Astrocyte of the cerebellum (primary cell): ENCODE results near the gene OSGEP.
"Not testable (repeated sequence)": the region's sequence is repeated elsewhere in the genome, so short reads cannot be mapped to it uniquely, and the experiment has no call there.

Source experiments
- DNase-seq: peaks from one replicate; pipeline ENCODE4 v3.0.0-alpha.2; 2011; ENCODE audit warnings: low read depth
- H3K4me3 ChIP-seq: 2 replicates; pipeline ENCODE4 v1.5.1; 2011; ENCODE audit warnings: mild to moderate bottlenecking, low read depth, low read length, moderate library complexity
- CTCF ChIP-seq: IDR thresholded peaks from 2 replicates; pipeline ENCODE4 v1.5.1; 2012; ENCODE audit warnings: low read length, low read depth, moderate library complexity, mild to moderate bottlenecking; ENCODE audit errors: missing control alignments
- in situ Hi-C: cut with HindIII; loops from 2 replicates; pipeline ENCODE4 v1.10.0; 2017; ENCODE audit warnings: low sequenced_read_pairs

Gene OSGEP

GRCh38 chr14:20446889-20447288 lies 7.7 kb downstream of the OSGEP start:
- H3K4me3 ChIP-seq = no peak overlapping the region
- no peak for TF ChIP-seq CTCF
- no peak for DNase-seq
- in situ Hi-C loops = no loop called here

- in situ Hi-C loops, H3K4me3 ChIP-seq, DNase-seq: not testable (repeated sequence)
Measured at GRCh38 chr14:20443650-20444049, 11.0 kb downstream of the OSGEP start.

GRCh38 chr14:20441461-20441860 lies 13.2 kb downstream of the OSGEP start:
- in situ Hi-C loops = no loop called here
- no peak overlapping the region for H3K4me3 ChIP-seq
- TF ChIP-seq CTCF = no peak
- DNase-seq = no peak

- no peak overlapping the region for H3K4me3 ChIP-seq
- no peak for DNase-seq
- no peak for TF ChIP-seq CTCF
- in situ Hi-C loops = no loop called here
Measured at GRCh38 chr14:20440882-20441281, 13.7 kb downstream of the OSGEP start.

GRCh38 chr14:20440465-20440864 lies 14.1 kb downstream of the OSGEP start:
- in situ Hi-C loops = no loop called here
- no peak overlapping the region for H3K4me3 ChIP-seq

GRCh38 chr14:20438664-20439063 lies 15.9 kb downstream of the OSGEP start:
- in situ Hi-C loops = no loop called here
- TF ChIP-seq CTCF = no peak
- H3K4me3 ChIP-seq = no peak overlapping the region
- no peak for DNase-seq

More at GRCh38 chr14:20440465-20440864, 14.1 kb downstream of the OSGEP start:
- DNase-seq = no peak
- no peak for TF ChIP-seq CTCF

GRCh38 chr14:20436363-20436755 lies 18.3 kb downstream of the OSGEP start:
- TF ChIP-seq CTCF = no peak
- in situ Hi-C loops = no loop called here
- DNase-seq = peak; percentile 63
- H3K4me3 ChIP-seq = no peak overlapping the region
